Mucosa of stomach (tissue), 1 donor: ENCODE measurements around the gene ADAM12.
"Not testable (repeated sequence)": the region's sequence is repeated elsewhere in the genome, so short reads cannot be mapped to it uniquely, and the experiment has no call there.

Experiments
- H3K27me3 ChIP-seq: one replicate; pipeline ENCODE4 v1.7.0; 2013; ENCODE audit warnings: mild to moderate bottlenecking, low read length; ENCODE audit not compliant: control insufficient read depth, insufficient read depth
- H3K36me3 ChIP-seq: one replicate; pipeline ENCODE4 v1.7.0; 2013; ENCODE audit warnings: low read length; ENCODE audit not compliant: control insufficient read depth, insufficient read depth
- H3K4me1 ChIP-seq: one replicate; pipeline ENCODE4 v1.7.0; 2013; ENCODE audit warnings: mild to moderate bottlenecking, low read length; ENCODE audit not compliant: control insufficient read depth, insufficient read depth
- H3K4me3 ChIP-seq: one replicate; pipeline ENCODE4 v1.7.0; 2013; ENCODE audit warnings: low read length
- H3K9ac ChIP-seq: one replicate; pipeline ENCODE4 v1.7.0; 2013; ENCODE audit warnings: mild to moderate bottlenecking, low read length, moderate library complexity
- H3K9me3 ChIP-seq: one replicate; pipeline ENCODE4 v1.7.0; 2013; ENCODE audit warnings: mild to moderate bottlenecking, low read length, moderate library complexity; ENCODE audit not compliant: control insufficient read depth
- donor health status: Pancreatic carcinoma.

The ADAM12 gene

DNA sequence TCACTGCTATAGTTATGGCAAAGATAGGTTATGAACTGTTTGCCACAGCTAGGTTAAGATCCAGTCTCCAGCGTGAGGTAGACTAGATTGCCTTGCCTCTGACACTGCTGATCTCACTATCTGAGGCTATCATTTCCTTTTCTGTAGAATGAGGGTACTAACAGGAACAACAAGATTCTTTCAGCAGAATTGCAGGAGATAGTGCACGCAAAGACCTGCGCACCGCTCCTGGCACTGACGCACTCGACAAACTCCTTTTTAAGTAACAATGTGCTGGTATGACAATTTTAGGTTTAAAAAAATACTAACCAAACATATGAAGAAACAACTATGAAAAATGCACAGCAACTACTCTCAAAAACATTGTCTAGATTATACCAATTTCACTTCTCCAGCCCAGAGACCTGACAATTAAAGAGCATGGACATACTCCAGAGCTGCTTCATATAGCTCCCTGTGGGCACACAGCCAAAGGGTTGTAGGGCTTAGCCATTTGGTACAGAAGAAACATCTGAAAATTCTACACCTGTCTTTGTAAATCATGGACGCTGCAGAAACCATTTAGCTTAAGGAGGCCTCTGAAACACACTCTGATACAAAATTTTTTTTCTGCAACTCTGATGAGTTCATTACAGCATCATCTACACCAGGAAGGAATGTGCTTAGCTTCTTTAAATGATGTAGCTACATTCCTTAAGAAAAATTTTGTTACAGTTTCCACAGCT, 7.8 kb downstream of the ADAM12 start:
- Histone ChIP-seq H3K9me3 (no peaks in the 10 kb centered on the region), H3K9ac (no peak overlapping the region), H3K27me3 (no peaks in the 10 kb centered on the region), H3K36me3 (no peaks in the 10 kb centered on the region), H3K4me3 (no peak overlapping the region), H3K4me1 (no peaks in the 10 kb centered on the region)

GRCh38 chr10:126379166-126379565, 9.1 kb downstream of the ADAM12 start:
- not testable (repeated sequence) for H3K36me3 ChIP-seq, H3K9ac ChIP-seq, H3K4me1 ChIP-seq, H3K4me3 ChIP-seq, H3K27me3 ChIP-seq, H3K9me3 ChIP-seq

DNA sequence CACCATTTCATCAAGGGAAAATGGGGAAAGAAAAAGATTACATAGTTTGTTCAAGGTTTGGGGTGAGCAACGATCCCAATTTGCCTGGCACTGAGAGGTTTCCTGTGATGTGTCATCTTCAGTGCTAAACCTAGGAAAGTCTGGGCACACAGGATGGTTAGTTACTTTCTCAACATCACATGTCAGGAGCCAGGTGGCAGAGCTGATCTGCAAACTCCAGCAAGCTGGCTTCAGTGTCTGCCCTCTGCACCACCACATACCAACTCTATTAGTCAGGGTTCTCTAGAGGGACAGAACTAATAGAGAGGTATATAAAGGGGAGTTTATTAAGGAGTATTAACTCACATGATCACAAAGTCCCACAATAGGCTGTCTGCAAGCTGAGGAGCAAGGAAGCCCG, 11.3 kb downstream of the ADAM12 start:
- no peaks in the 10 kb centered on the region for H3K36me3 ChIP-seq
- H3K9me3 ChIP-seq: no peaks in the 10 kb centered on the region
- no peaks in the 10 kb centered on the region for H3K27me3 ChIP-seq
- H3K9ac ChIP-seq: no peak overlapping the region
- no peak overlapping the region for H3K4me3 ChIP-seq
- no peaks in the 10 kb centered on the region for H3K4me1 ChIP-seq

DNA sequence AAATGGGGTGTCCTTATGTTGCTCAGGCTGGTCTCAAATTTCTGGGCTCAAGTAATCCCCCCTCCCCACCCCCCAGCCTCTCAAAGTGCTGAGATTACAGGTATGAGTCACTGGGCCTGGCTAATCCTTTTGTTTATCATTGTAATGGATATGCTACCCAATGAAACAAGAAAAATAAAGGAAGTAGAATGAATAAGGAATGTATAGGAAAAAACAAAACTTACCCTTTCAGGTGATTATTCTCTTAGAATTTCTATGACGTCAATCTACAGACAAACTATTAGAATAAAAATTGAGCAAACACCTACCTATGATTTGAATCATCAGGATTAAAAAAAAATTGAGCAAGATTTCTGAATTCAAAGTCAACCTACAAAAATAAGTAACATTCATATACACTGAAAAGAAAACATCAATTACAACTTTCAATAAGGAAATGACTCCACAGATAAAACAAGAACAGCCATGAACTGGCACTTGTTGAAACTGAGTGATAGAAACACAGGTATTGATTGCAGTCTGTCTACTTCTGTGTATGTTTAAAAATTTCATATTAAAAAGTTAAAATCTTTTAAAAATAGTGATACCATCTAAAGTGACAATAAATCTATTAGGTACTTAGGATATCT, 12.2 kb downstream of the ADAM12 start:
- H3K4me1 ChIP-seq: no peaks in the 10 kb centered on the region
- H3K9ac ChIP-seq: no peak overlapping the region
- no peaks in the 10 kb centered on the region for H3K36me3 ChIP-seq
- no peaks in the 10 kb centered on the region for H3K9me3 ChIP-seq
- H3K27me3 ChIP-seq: no peaks in the 10 kb centered on the region
- no peak overlapping the region for H3K4me3 ChIP-seq

DNA sequence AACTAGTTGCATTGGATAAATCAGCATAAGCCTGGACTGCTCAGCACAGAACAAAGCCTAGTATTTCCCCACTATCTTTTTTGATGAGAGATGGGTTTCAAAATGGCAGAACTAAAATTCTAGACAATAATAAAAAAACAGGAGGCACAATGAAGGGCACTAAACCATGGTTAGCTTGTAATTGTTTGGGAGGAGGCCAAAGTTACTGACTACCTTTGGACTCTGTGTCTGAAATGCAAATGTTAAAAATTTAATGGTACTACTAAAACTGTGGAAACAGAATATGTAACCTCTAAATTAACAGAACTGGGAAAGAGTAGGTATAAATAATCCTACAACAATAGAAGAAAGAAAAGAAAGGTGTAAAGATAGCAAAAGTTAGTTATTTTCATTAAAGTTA, 13.0 kb downstream of the ADAM12 start:
- Histone ChIP-seq H3K9ac (no peak overlapping the region), H3K9me3 (no peaks in the 10 kb centered on the region), H3K36me3 (no peaks in the 10 kb centered on the region), H3K27me3 (no peaks in the 10 kb centered on the region), H3K4me1 (no peaks in the 10 kb centered on the region), H3K4me3 (no peak overlapping the region)

DNA sequence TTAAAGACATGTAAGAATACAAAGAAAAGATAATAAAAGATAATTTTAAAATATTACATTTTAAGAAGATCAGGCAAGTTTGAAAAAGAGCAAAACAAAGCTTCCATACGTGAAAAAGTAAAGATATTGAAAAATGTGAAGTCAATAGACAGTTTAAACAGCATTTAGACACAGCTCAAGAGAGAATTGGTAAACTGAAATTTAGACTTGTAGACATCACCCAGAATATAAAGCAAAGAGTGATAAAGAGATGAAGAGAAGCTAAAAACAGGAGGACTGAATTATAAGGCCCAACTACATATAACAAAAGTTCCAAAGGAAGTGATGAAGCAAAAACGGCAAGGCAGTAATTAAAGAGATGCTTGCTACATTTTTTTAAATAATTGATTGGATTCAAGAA, 13.8 kb downstream of the ADAM12 start:
- Histone ChIP-seq H3K9me3 (no peaks in the 10 kb centered on the region), H3K36me3 (no peaks in the 10 kb centered on the region), H3K4me1 (no peaks in the 10 kb centered on the region), H3K4me3 (no peak overlapping the region), H3K9ac (no peak overlapping the region), H3K27me3 (no peaks in the 10 kb centered on the region)

DNA sequence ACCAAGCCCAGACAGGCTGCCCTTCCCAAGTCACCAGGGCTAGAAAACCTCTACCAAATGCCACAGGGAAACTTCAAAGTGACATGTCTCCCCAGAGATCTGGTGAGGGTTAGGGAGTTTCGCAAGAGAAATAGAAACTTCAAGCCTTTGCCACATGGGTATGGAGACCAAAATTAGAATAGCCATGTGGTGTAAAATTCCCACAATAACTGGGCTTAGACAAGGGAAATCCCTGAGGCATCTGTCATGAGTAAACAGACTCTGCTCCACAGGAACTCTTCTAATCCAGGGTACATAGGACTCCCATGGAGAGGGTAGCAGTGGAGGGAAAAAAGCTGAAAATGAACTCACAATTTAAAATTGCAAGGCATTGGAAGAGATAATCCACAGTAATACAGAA, 14.3 kb downstream of the ADAM12 start:
- H3K4me1 ChIP-seq: no peaks in the 10 kb centered on the region

GRCh38 chr10:126373147-126373546, 15.1 kb downstream of the ADAM12 start:
- Histone ChIP-seq H3K9ac (no peak overlapping the region), H3K9me3 (no peaks in the 10 kb centered on the region), H3K4me1 (no peaks in the 10 kb centered on the region), H3K27me3 (no peaks in the 10 kb centered on the region), H3K36me3 (no peaks in the 10 kb centered on the region), H3K4me3 (no peak overlapping the region)

More for the DNA sequence above, 14.3 kb downstream of the ADAM12 start:
- Histone ChIP-seq H3K9ac (no peak overlapping the region), H3K36me3 (no peaks in the 10 kb centered on the region), H3K4me3 (no peak overlapping the region), H3K27me3 (no peaks in the 10 kb centered on the region), H3K9me3 (no peaks in the 10 kb centered on the region)

- Histone ChIP-seq H3K9me3 (no peaks in the 10 kb centered on the region), H3K4me1 (no peaks in the 10 kb centered on the region), H3K36me3 (no peaks in the 10 kb centered on the region), H3K9ac (no peak overlapping the region), H3K4me3 (no peak overlapping the region), H3K27me3 (no peaks in the 10 kb centered on the region)
Measured at GRCh38 chr10:126372396-126372795, 15.9 kb downstream of the ADAM12 start.

DNA sequence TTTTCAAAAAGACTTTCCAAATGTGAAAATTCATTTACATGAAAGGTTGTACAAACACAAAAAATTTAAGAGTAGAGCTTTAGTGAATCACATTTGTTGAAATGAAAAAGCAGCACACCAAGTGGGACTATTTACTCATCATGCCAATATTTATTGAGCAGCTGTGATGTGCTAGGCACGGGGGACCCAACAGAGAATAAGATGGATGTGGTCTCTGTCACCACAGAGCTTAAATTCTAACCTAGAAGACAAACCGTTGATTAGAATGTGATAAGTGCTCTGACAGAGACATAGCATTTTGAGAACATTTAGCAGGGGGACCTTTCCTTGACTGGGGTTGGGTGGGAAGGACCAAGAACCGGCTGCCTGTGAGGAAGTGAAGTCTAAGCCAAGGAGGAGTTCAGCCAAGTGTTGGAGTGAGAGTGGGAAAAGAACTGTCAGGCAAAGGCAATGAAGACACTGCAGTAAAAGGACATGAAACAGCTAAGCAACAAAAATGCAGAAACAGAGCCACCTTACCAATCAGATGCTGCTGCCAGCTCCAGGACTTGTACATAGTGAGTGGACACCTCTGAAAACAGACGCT, 19.1 kb downstream of the ADAM12 start:
- Histone ChIP-seq H3K27me3 (no peaks in the 10 kb centered on the region), H3K9ac (no peak overlapping the region), H3K4me3 (no peak overlapping the region), H3K9me3 (no peaks in the 10 kb centered on the region), H3K4me1 (no peaks in the 10 kb centered on the region), H3K36me3 (no peaks in the 10 kb centered on the region)

DNA sequence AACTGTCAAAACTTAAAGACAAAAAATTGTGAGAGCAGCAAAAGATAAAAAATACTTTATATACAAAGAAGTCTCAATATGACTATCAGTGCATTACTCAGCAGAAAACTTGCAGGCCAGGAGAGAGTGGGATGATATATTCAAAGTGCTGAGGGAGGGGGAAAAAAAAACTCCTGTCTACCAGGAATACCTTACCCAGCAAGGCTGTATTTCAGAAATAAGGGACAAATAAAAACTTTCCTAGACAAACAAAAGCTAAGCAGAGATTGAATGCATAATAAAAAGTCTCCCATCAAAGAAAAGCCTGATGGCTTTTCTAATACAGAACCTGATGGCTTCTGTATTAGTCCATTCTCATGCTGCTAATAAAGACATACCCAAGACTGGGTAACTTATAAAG, 31.1 kb downstream of the ADAM12 start:
- H3K36me3 ChIP-seq: no peaks in the 10 kb centered on the region
- H3K9me3 ChIP-seq: no peaks in the 10 kb centered on the region
- H3K9ac ChIP-seq: no peak overlapping the region
- no peaks in the 10 kb centered on the region for H3K27me3 ChIP-seq
- H3K4me3 ChIP-seq: no peak overlapping the region
- no peaks in the 10 kb centered on the region for H3K4me1 ChIP-seq

DNA sequence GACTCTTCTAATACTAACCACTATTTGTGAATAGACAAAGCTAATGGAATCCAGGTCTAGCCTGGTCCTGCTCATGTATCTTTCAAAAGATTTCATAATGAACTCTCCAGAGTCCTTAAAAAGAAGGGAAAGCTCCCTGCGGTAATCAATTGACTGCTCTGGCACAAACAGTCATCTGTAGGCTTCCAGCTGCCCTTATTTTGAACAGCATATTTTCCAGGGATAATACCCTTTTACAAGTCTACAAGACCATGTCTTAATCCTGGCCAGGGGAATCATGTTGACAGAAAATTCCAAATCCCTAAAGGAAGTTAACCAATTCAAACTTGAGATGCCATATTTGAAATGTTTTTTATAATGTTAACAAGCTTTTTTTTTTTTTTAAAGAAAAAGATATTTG, 34.6 kb downstream of the ADAM12 start:
- Histone ChIP-seq H3K27me3 (no peaks in the 10 kb centered on the region), H3K9ac (no peak overlapping the region), H3K4me3 (no peak overlapping the region), H3K9me3 (no peaks in the 10 kb centered on the region), H3K4me1 (no peaks in the 10 kb centered on the region), H3K36me3 (no peaks in the 10 kb centered on the region)
